Vagina (tissue), 2 donors: ENCODE measurements around the gene TIMELESS.

ENCODE experiments used
- POLR2A ChIP-seq, 2 donors: fragments of 450-650 bp; IDR thresholded peaks; one replicate each; pipeline ENCODE4 v1.6.1; 2017; ENCODE audit warnings: antibody characterized with exemption in 2 of 2, mild to moderate bottlenecking in 2 of 2, moderate library complexity in 2 of 2
- POLR2AphosphoS5 ChIP-seq, 2 donors: sonication (generic); formaldehyde crosslinking; IDR thresholded peaks; one replicate each; pipeline ENCODE4 v1.9.0; 2017; ENCODE audit warnings: antibody characterized with exemption in 2 of 2, mild to moderate bottlenecking in 2 of 2, low read depth in 1 of 2; ENCODE audit not compliant: insufficient read depth in 1 of 2
- TF ChIP-seq, protein P1 (sequence below), 3 experiments: fragments of 450-650 bp in 2 of 3; fragments of 200-600 bp in 1 of 3; sonication (generic) in 1 of 3; IDR thresholded peaks; one replicate each; pipeline ENCODE4 v1.5.1; 2017 to 2019; ENCODE audit warnings: antibody characterized with exemption in 3 of 3, mild to moderate bottlenecking in 2 of 3, moderate library complexity in 2 of 3

DNA sequence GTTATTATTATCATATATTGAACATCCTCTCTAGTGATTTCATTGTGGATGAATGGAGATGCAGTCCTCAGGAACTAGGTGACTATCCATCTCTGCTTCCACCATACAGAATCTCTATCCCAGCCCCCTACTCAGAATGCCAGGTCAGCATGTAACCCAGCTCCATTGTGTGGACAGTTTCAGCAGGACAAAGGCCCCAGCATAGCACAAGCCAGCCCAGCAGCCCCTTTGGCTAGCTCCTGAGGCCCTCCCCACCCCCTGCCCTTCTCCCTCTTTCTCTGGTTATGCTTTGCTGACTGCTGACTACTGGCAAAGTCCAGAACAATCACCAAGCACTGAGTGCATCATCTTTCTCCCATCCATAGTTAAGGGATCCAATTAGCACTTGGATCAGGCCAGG is 13.3 kb upstream of the TIMELESS start:
- TF ChIP-seq POLR2AphosphoS5 (IDR thresholded peaks at IDR 0.05; ENCODE audit: insufficient read depth in 1 of 2, low read depth in 1 of 2): no peak
- TF ChIP-seq, protein P1, sequence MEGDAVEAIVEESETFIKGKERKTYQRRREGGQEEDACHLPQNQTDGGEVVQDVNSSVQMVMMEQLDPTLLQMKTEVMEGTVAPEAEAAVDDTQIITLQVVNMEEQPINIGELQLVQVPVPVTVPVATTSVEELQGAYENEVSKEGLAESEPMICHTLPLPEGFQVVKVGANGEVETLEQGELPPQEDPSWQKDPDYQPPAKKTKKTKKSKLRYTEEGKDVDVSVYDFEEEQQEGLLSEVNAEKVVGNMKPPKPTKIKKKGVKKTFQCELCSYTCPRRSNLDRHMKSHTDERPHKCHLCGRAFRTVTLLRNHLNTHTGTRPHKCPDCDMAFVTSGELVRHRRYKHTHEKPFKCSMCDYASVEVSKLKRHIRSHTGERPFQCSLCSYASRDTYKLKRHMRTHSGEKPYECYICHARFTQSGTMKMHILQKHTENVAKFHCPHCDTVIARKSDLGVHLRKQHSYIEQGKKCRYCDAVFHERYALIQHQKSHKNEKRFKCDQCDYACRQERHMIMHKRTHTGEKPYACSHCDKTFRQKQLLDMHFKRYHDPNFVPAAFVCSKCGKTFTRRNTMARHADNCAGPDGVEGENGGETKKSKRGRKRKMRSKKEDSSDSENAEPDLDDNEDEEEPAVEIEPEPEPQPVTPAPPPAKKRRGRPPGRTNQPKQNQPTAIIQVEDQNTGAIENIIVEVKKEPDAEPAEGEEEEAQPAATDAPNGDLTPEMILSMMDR (IDR thresholded peaks at IDR 0.05): no peak
- TF ChIP-seq POLR2A (IDR thresholded peaks at IDR 0.05): no peak
